Measurements from ENCODE around the gene CD300LF. TPM values are rescaled to one million over a fixed set of nuclear protein-coding genes. Genes with fewer than 3 reads are reported as not detected.
A peak's percentile ranks its signal among the peaks of the same experiment; 100 is the strongest.

The CD300LF gene
- total RNA-seq, 1 donor from 2014 or later, result not detected

- no peak for DNase-seq (ENCODE audit: low spot score in 2 of 2, unreplicated experiment in 2 of 2)
- H3K9me3 Mint-ChIP-seq, result no peaks in the 10 kb centered on the region
- peak overlapping the region; percentile 12 for H3K4me3 Mint-ChIP-seq
- TF ChIP-seq CTCF (IDR thresholded peaks at IDR 0.05; ENCODE audit: unreplicated experiment), result no peak
- peaks cover 4% of the 10 kb centered on the region for H3K27me3 Mint-ChIP-seq (ENCODE audit: low read depth)
- peak overlapping the region; percentile 87 for H3K27ac Mint-ChIP-seq
- H3K4me1 Mint-ChIP-seq, result peaks cover 37% of the 10 kb centered on the region
- H3K36me3 Mint-ChIP-seq, result no peaks in the 10 kb centered on the region
Observed at GRCh38 chr17:74746376-74746775, 33.7 kb upstream of the CD300LF start.

- Mint-ChIP-seq H3K27ac (peak overlapping the region; percentile 39), H3K4me1 (peaks cover 30% of the 10 kb centered on the region), H3K4me3 (no peak overlapping the region), H3K36me3 (no peaks in the 10 kb centered on the region), H3K9me3 (no peaks in the 10 kb centered on the region), H3K27me3 (ENCODE audit: low read depth) (peaks cover 4% of the 10 kb centered on the region)
- peak in 1 of 2 experiments; percentile 7 for DNase-seq (ENCODE audit: low spot score in 2 of 2, unreplicated experiment in 2 of 2)
- no peak for TF ChIP-seq CTCF (IDR thresholded peaks at IDR 0.05; ENCODE audit: unreplicated experiment)
Observed at GRCh38 chr17:74745548-74746177, 32.9 kb upstream of the CD300LF start.

GRCh38 chr17:74744714-74745547 lies 32.2 kb upstream of the CD300LF start:
- peak overlapping the region; percentile 49 for H3K4me3 Mint-ChIP-seq
- H3K9me3 Mint-ChIP-seq, result no peaks in the 10 kb centered on the region
- peak overlapping the region; percentile 48 for H3K27ac Mint-ChIP-seq
- no peaks in the 10 kb centered on the region for H3K36me3 Mint-ChIP-seq
- peak; percentile 62 to 96 for DNase-seq (ENCODE audit: low spot score in 2 of 2, unreplicated experiment in 2 of 2)
- peaks cover 24% of the 10 kb centered on the region for H3K4me1 Mint-ChIP-seq
- peaks cover 9% of the 10 kb centered on the region for H3K27me3 Mint-ChIP-seq (ENCODE audit: low read depth)
- peak; percentile 99 for TF ChIP-seq CTCF (IDR thresholded peaks at IDR 0.05; ENCODE audit: unreplicated experiment)

- Mint-ChIP-seq H3K36me3 (no peaks in the 10 kb centered on the region), H3K27me3 (ENCODE audit: low read depth) (peaks cover 13% of the 10 kb centered on the region), H3K4me3 (no peak overlapping the region), H3K9me3 (no peaks in the 10 kb centered on the region), H3K27ac (no peak overlapping the region), H3K4me1 (peaks cover 19% of the 10 kb centered on the region)
- DNase-seq (ENCODE audit: low spot score in 2 of 2, unreplicated experiment in 2 of 2), result no peak
- no peak for TF ChIP-seq CTCF (IDR thresholded peaks at IDR 0.05; ENCODE audit: unreplicated experiment)
Observed at GRCh38 chr17:74744349-74744713, 31.6 kb upstream of the CD300LF start.

- no peak overlapping the region for H3K4me3 Mint-ChIP-seq
- peaks cover 19% of the 10 kb centered on the region for H3K27me3 Mint-ChIP-seq (ENCODE audit: low read depth)
- no peak for TF ChIP-seq CTCF (IDR thresholded peaks at IDR 0.05; ENCODE audit: unreplicated experiment)
- H3K36me3 Mint-ChIP-seq, result no peaks in the 10 kb centered on the region
- H3K9me3 Mint-ChIP-seq, result no peaks in the 10 kb centered on the region
- peaks cover 21% of the 10 kb centered on the region for H3K4me1 Mint-ChIP-seq
- no peak overlapping the region for H3K27ac Mint-ChIP-seq
- no peak for DNase-seq (ENCODE audit: low spot score in 2 of 2, unreplicated experiment in 2 of 2)
Observed at GRCh38 chr17:74743755-74744154, 31.0 kb upstream of the CD300LF start.

Measured in mesothelial cell of epicardium (in vitro differentiated cells).